NT2/D1 (cell line): ENCODE results near the gene CCNE1.

ENCODE experiments used
- SUZ12 ChIP-seq: IDR thresholded peaks from 2 replicates; pipeline ENCODE4 v1.6.1; 2011; ENCODE audit not compliant: insufficient read length, insufficient read depth; ENCODE audit errors: extremely low read depth
- YY1 ChIP-seq: IDR thresholded peaks from 2 replicates; pipeline ENCODE4 v1.6.1; 2011; ENCODE audit not compliant: insufficient read length, insufficient read depth
- ZNF274 ChIP-seq: IDR thresholded peaks from 2 replicates; pipeline ENCODE4 v1.6.1; 2011; ENCODE audit warnings: mild to moderate bottlenecking, low read depth, low read length

GRCh38 chr19:29843180-29844051, 31.6 kb downstream of the CCNE1 start:
- TF ChIP-seq SUZ12 (no peak), ZNF274 (no peak), YY1 (no peak)
